Left ventricle myocardium superior (tissue), 1 donor: ENCODE data around the gene IFI27L2. TPM values are rescaled to one million over a fixed set of nuclear protein-coding genes. Genes with fewer than 3 reads are reported as not detected.
A peak's percentile ranks its signal among the peaks of the same experiment; 100 is the strongest.
"Not testable (repeated sequence)": the region's sequence is repeated elsewhere in the genome, so short reads cannot be mapped to it uniquely, and the experiment has no call there.

Experiments
- ATAC-seq: fragments of 200-7000 bp; cut with Tn5 transposase; one replicate; pipeline ENCODE4 v1.9.1; 2020; ENCODE audit warnings: mild to moderate bottlenecking, moderate library complexity
- DNase-seq: peaks from one replicate; pipeline ENCODE4 v3.0.0-alpha.2; 2020
- intact Hi-C: fragments of 100-400 bp; cut with micrococcal nuclease; formaldehyde crosslinking; loops from one replicate; pipeline ENCODE4 v1.11.0; 2022
- total RNA-seq: library from RNA; stranded (reverse); fragmentation: NEBNext Ultra II Directional; extraction: Animal tissue kit (Norgen Biotek cat#: 25700); gene quantifications from one replicate; pipeline ENCODE4 v1.2.1, GENCODE V29; 2021
- donor health status: DM: no; HTN: yes; CAD: no; lungs with severe emphysema.

The IFI27L2 gene
- total RNA-seq, 1 donor from 2014 or later: 41.1 TPM

GRCh38 chr14:94157197-94157596, 27.8 kb upstream of the IFI27L2 start:
- intact Hi-C loops: no loop called here
- no peak for DNase-seq
- peak; percentile 90 for ATAC-seq

DNA sequence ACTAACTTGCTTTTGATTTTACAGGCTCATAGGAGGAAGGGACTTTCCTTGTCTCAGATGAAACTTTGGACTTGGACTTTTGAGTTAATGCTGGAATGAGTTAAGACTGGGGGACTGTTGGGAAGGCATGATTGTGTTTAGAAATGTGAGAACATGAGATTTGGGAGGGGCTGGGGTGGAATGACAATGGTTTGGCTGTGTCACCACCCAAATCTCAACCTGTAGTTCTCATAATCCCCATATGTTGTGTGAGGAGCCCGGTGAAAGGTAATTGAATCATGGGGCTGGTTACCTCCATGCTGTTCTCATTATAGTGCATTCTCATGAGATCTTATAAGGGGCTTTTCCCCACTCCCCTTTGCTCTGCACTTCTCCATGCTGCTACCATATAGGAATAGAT, 26.7 kb upstream of the IFI27L2 start:
- intact Hi-C loops, DNase-seq, ATAC-seq: not testable (repeated sequence)

- DNase-seq: no peak
- no peak for ATAC-seq
- intact Hi-C loops: no loop called here
These were observed 24.4 kb upstream of the IFI27L2 start for GRCh38 chr14:94153750-94154342.

GRCh38 chr14:94152676-94153075, 23.3 kb upstream of the IFI27L2 start:
- ATAC-seq (no peak), DNase-seq (no peak)
- intact Hi-C loops: no loop called here

DNA sequence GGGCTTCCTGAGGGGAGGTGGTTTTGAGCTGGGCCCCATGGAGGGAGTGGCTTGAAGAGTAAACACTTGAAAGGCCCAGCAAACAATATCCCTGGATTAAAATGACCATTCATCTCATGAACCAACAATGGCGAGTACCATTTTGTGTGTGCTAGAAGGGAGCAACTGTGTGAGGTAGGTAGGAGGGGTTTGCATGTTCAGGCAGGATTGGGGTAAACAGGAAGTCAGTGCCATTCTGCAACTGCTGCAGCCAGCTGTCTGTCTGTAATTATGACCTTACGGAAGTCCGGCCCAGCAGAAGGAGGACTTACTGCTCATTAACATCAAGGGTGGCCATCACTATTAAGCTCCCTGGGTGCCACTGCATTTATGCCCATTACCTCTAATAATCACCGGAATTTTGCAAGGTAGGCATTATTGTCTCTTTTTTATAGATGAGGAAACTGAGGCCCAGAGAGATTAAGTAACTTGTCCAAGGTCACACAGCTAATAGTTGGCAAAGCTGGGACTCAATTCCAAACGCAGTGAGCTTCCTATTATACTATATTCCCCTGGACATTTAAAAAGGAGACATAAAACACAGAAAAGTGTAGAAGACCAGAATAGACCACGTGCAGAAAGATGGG, 16.6 kb upstream of the IFI27L2 start:
- ATAC-seq (no peak), DNase-seq (no peak)
- intact Hi-C loops: no loop called here

- ATAC-seq (no peak), DNase-seq (no peak)
These were observed 15.4 kb upstream of the IFI27L2 start for GRCh38 chr14:94144765-94145164.

DNA sequence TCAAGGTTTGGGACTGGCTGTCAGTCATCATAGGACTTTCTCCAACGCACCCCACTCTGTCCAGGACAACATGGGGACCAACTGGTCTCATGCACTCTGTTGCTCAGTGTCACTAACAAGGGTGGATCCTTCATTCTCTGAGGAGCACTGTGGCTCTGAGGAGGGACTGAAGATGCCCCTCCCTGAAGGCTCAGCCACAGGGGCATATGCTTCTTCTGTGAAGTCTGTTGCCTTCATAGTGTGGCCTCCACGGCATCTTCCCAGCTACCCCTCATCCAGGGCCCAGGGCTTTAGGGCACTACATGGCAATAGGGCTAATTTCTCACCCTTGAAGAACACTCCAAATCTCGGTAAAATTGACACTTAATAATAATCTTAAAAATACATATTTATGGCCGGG, 14.3 kb upstream of the IFI27L2 start:
- DNase-seq: no peak
- intact Hi-C loops: no loop called here
- no peak for ATAC-seq

More at GRCh38 chr14:94144765-94145164, 15.4 kb upstream of the IFI27L2 start:
- intact Hi-C loops: no loop called here

DNA sequence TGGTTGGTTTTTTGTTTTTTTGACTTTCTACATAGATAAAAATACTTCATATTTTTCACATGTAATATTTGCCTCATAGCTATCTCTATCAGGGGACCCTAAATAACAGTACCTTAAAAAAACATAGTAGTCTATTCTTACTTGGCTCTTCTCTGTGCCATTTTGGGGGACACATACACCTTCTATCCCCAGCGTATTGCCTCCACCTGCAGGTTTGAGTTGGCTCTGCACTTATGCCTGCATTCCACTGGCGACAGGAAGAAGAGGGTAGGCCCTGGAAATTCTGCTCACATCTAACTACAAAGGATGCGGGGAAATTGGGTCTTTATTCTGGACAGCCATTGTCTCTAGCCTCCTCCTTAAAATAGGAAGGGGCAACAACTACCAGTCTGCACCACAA, 13.8 kb upstream of the IFI27L2 start:
- DNase-seq (no peak), ATAC-seq (no peak)
- intact Hi-C loops: no loop called here

- ATAC-seq: no peak
- intact Hi-C loops: no loop called here
- no peak for DNase-seq
These were observed 13.4 kb upstream of the IFI27L2 start for GRCh38 chr14:94142836-94143235.

- no peak for DNase-seq
- no peak for ATAC-seq
- intact Hi-C loops: no loop called here
These were observed 12.8 kb upstream of the IFI27L2 start for GRCh38 chr14:94142247-94142646.

DNA sequence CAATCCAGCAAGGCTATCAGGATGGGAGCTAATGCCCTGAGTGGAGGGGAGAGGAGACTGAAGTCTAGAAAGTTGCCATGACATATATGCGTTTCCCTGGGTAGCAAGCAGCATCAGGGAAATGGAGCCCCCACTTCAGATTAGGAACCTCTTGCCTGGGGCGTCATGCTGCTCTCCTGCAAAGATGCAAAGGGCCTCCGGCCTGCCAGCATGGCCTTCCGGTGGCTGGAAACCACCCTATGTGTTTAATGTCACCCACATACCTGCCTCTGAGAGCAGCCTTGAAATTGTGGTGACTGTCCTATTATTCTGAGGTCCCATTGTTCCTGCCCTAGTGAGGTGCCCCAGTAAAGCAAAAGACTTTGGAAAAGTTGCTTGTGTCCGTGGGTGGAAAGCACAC, 10.0 kb upstream of the IFI27L2 start:
- ATAC-seq: no peak
- intact Hi-C loops: no loop called here
- no peak for DNase-seq

- intact Hi-C loops: no loop called here
- DNase-seq: no peak
- ATAC-seq: no peak
These were observed 9.6 kb upstream of the IFI27L2 start for GRCh38 chr14:94139006-94139405.

DNA sequence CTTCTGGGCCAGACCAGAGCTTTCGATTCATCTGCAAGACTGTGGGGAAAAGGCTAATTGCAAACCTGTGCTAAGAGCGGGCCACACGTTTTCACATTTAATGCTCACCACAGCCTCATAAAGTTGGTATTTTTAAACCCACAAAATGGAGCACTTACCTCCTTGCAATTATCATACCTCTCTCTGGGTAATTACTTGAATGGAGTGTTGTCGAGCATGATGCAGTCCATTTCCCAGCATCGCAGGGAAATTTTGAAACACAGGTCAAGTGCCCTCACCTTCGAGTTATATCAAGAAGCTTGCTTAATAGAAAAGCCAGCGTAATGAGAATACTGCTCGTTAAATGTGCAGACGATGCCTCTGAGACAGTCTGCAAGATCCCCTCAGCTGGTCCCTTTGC, 8.8 kb upstream of the IFI27L2 start:
- ATAC-seq (no peak), DNase-seq (no peak)
- intact Hi-C loops: no loop called here

GRCh38 chr14:94136575-94137331, 7.3 kb upstream of the IFI27L2 start:
- intact Hi-C loops: loop anchor here (2.0 kb wide), 1 partner anchor 100 kb away; no protein-coding TSS in a partner anchor
- DNase-seq: peak; percentile 93
- ATAC-seq: peak; percentile 97

GRCh38 chr14:94135476-94135875, 6.1 kb upstream of the IFI27L2 start:
- DNase-seq: no peak
- ATAC-seq: no peak
- intact Hi-C loops: no loop called here

GRCh38 chr14:94132285-94132887, 3.0 kb upstream of the IFI27L2 start:
- no peak for ATAC-seq
- no peak for DNase-seq
- intact Hi-C loops: no loop called here

DNA sequence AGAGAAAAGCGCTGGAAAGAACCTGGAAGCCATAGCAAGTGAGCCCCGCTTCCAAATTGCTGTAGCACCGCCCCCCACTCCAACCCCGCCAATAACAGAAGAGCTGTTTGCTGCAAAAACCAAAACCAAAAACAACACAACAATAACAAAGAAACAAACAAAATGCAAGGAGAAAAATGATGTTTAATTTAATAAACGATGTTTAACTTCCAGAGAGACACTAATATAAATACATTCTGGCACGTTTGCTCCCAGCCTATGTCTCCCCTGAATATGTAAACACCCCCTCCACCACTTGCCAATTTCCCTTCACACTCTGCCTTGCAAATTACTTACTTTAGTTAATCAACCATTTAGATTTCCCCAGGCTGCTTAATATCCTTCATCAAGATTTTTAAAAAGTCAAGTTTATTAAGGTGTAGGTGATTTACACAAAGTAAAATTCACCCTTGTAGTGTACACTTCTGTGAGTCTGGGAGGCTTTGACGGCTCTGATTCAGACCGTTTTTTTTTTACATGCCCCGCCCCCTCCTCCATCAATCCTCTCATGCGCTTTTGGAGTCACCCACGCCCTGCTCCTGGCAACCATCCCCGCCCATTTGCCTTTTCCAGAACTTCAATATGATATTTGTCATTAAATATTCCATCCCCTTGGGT, 482 bp upstream of the IFI27L2 start:
- intact Hi-C loops: no loop called here
- ATAC-seq (peak; percentile 66), DNase-seq (peak; percentile 58)

GRCh38 chr14:94128216-94128839, 1.1 kb downstream of the IFI27L2 start:
- DNase-seq (no peak), ATAC-seq (no peak)
- intact Hi-C loops: no loop called here

GRCh38 chr14:94127330-94127729, 2.1 kb downstream of the IFI27L2 start:
- intact Hi-C loops: no loop called here
- DNase-seq: no peak

More at GRCh38 chr14:94127330-94127729, 2.1 kb downstream of the IFI27L2 start:
- no peak for ATAC-seq
